ENCODE data around the gene CCDC77. TPM values are rescaled to one million over a fixed set of nuclear protein-coding genes. Genes with fewer than 3 reads are reported as not detected.

Gene CCDC77
- total RNA-seq, 2 experiments from 2014 or later = 5.3 to 7.8 TPM

DNA sequence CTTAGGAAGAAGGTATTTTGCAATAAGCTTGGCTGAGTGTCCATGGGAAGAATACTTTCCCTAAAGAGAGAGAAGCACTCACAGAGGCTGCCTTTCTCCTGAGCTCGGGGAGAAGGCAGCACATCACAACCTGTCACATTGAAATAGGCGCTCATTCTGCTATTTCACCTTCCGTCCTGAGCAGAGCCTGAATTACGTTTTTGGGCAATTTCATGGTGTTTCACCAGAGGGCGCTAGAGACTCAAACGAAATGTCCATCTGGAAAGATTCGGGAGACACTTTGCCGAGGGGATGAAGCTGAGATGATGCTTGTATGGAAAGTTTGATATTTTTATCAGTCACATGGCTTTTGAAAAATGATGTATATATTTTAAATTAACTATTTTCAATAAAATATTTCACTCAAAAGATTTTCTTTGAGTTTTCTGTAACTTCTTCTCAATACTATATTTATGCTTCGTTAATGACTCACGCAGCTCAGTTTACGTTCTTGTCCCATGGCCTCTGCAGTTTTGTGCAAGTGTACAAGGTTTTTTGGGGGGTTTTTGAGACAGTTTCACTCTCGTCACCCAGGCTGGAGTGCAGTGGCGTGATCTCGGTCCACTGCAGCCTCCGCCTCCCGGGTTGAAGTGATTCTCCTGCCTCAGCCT lies 40.9 kb downstream of the CCDC77 start:
- TF ChIP-seq, protein P1, sequence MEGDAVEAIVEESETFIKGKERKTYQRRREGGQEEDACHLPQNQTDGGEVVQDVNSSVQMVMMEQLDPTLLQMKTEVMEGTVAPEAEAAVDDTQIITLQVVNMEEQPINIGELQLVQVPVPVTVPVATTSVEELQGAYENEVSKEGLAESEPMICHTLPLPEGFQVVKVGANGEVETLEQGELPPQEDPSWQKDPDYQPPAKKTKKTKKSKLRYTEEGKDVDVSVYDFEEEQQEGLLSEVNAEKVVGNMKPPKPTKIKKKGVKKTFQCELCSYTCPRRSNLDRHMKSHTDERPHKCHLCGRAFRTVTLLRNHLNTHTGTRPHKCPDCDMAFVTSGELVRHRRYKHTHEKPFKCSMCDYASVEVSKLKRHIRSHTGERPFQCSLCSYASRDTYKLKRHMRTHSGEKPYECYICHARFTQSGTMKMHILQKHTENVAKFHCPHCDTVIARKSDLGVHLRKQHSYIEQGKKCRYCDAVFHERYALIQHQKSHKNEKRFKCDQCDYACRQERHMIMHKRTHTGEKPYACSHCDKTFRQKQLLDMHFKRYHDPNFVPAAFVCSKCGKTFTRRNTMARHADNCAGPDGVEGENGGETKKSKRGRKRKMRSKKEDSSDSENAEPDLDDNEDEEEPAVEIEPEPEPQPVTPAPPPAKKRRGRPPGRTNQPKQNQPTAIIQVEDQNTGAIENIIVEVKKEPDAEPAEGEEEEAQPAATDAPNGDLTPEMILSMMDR (IDR thresholded peaks at IDR 0.05) = peak; percentile 90
- peak; percentile 39 for ATAC-seq (ENCODE audit: poor library complexity)
- intact Hi-C loops (cut with DNase I, micrococcal nuclease) = loop anchor here in 1 of 2 experiments (1.0 kb wide), 1 partner anchor 105 kb away; no protein-coding TSS in a partner anchor
- ChIA-PET CTCF (interaction anchor here (0.6 to 2.3 kb wide), 7 partner anchors 10 to 108 kb away, joined by 4 to 15 read pairs (median 5); no protein-coding TSS in a partner anchor), POLR2A (no interaction called here)
- Histone ChIP-seq H3K4me3 (ENCODE audit: low read length) (no peak overlapping the region), H3K27me3 (ENCODE audit: control insufficient read depth in 1 of 2, insufficient read depth in 2 of 2, low read length in 2 of 2) (no peaks in the 10 kb centered on the region), H3K27ac (ENCODE audit: low read depth in 1 of 2, low read length in 2 of 2) (no peak overlapping the region), H3K9me3 (ENCODE audit: control insufficient read depth in 1 of 2, insufficient read depth in 1 of 2, low read length in 2 of 2) (no peaks in the 10 kb centered on the region), H3K4me1 (ENCODE audit: insufficient read depth, low read length) (no peaks in the 10 kb centered on the region), H3K36me3 (ENCODE audit: insufficient read depth, low read length) (peaks cover 15% of the 10 kb centered on the region)
- Mint-ChIP-seq H3K27ac (no peak overlapping the region), H3K4me1 (ENCODE audit: low read depth) (no peaks in the 10 kb centered on the region), H3K9me3 (no peaks in the 10 kb centered on the region), H3K36me3 (ENCODE audit: low read depth) (peaks cover 33% of the 10 kb centered on the region), H3K4me3 (no peak overlapping the region), H3K27me3 (no peaks in the 10 kb centered on the region)
- DNase-seq = peak in 13 of 14 experiments; percentile 13 to 69 (median 37)

DNA sequence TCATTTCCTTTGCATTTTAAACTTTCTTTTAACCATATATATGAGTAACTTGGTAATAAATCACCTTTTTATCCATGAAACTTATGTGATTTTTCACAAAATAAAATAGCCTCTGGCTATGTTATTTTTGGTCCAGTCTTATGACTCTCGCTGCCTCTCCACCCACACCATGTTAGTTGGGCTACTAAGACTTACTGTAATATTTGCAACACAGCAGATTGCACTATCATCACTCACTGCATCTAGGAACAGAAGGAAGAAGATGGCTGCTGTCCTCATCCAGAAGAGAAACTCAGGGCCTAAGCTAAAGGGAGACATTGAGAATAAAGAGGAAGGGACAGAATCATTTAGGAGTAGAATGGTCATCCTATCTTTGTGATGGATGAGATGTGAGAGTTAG lies 45.7 kb downstream of the CCDC77 start:
- ChIA-PET CTCF (no interaction called here), POLR2A (no interaction called here)
- no peaks in the 10 kb centered on the region for H3K36me3 ChIP-seq (ENCODE audit: insufficient read depth, low read length)
- H3K27me3 ChIP-seq (ENCODE audit: control insufficient read depth in 1 of 2, insufficient read depth in 2 of 2, low read length in 2 of 2) = peaks cover 0 to 10% of the 10 kb centered on the region in 2 experiments
- no peak overlapping the region for H3K27ac Mint-ChIP-seq
- H3K4me1 ChIP-seq (ENCODE audit: insufficient read depth, low read length) = no peaks in the 10 kb centered on the region
- no peak for DNase-seq
- no peaks in the 10 kb centered on the region for H3K27me3 Mint-ChIP-seq
- no peak for ATAC-seq (ENCODE audit: poor library complexity)
- no peak overlapping the region for H3K27ac ChIP-seq (ENCODE audit: low read depth in 1 of 2, low read length in 2 of 2)
- H3K9me3 ChIP-seq (ENCODE audit: control insufficient read depth in 1 of 2, insufficient read depth in 1 of 2, low read length in 2 of 2) = no peaks in the 10 kb centered on the region
- TF ChIP-seq, protein P1 (IDR thresholded peaks at IDR 0.05) = no peak
- peaks cover under 1% of the 10 kb centered on the region for H3K36me3 Mint-ChIP-seq (ENCODE audit: low read depth)
- no peaks in the 10 kb centered on the region for H3K9me3 Mint-ChIP-seq
- intact Hi-C loops (cut with DNase I, micrococcal nuclease) = no loop called here
- H3K4me3 Mint-ChIP-seq = no peak overlapping the region
- no peak overlapping the region for H3K4me3 ChIP-seq (ENCODE audit: low read length)
- H3K4me1 Mint-ChIP-seq (ENCODE audit: low read depth) = no peaks in the 10 kb centered on the region

DNA sequence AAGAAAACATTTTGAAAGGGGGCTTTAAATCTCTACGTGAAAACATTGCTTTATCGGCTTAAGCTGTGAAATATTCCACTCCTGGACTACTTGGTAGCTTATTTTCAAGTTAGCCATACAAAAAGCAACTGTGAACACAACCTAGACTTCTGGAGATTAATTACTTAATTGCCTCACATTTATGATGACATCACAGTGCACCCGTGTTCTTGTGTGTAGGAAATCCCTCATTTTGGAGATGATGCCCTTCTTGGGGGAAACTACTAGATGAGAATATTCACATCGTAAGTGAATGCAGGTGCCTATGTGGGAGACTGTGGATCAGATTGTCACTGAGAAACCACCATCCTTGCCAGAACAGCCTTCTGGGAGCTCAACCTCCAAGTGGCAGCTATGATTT lies 47.8 kb downstream of the CCDC77 start:
- no peak for ATAC-seq (ENCODE audit: poor library complexity)
- CTCF ChIA-PET = interaction anchor here (1.3 kb wide), 1 partner anchor 48 kb away, joined by 3 read pairs; the partner anchor contains the start of gene CCDC77
- no peak for DNase-seq
- Mint-ChIP-seq H3K36me3 (ENCODE audit: low read depth) (no peaks in the 10 kb centered on the region), H3K27me3 (no peaks in the 10 kb centered on the region), H3K4me3 (no peak overlapping the region), H3K9me3 (no peaks in the 10 kb centered on the region), H3K4me1 (ENCODE audit: low read depth) (no peaks in the 10 kb centered on the region), H3K27ac (no peak overlapping the region)
- Histone ChIP-seq H3K27me3 (ENCODE audit: control insufficient read depth in 1 of 2, insufficient read depth in 2 of 2, low read length in 2 of 2) (peaks cover 0 to 10% of the 10 kb centered on the region in 2 experiments), H3K27ac (ENCODE audit: low read depth in 1 of 2, low read length in 2 of 2) (no peak overlapping the region), H3K4me3 (ENCODE audit: low read length) (no peak overlapping the region), H3K36me3 (ENCODE audit: insufficient read depth, low read length) (no peaks in the 10 kb centered on the region), H3K4me1 (ENCODE audit: insufficient read depth, low read length) (peaks cover 4% of the 10 kb centered on the region), H3K9me3 (ENCODE audit: control insufficient read depth in 1 of 2, insufficient read depth in 1 of 2, low read length in 2 of 2) (peaks cover 0 to 12% of the 10 kb centered on the region in 2 experiments)
- TF ChIP-seq, protein P1 (IDR thresholded peaks at IDR 0.05) = no peak
- intact Hi-C loops (cut with DNase I, micrococcal nuclease) = no loop called here
- POLR2A ChIA-PET = no interaction called here
